HTERT RPE-1 (cell line): Measurements from ENCODE around the gene DMRT3.

Experiments used
- in situ Hi-C: fragments of 300-500 bp; cut with MboI; formaldehyde crosslinking; loops from 4 replicates; pipeline ENCODE4 v1.14.3; 2020; ENCODE audit warnings: low sequenced_read_pairs

Gene DMRT3

GRCh38 chr9:970151-970996 is 6.1 kb upstream of the DMRT3 start:
- in situ Hi-C loops, result no loop called here

DNA sequence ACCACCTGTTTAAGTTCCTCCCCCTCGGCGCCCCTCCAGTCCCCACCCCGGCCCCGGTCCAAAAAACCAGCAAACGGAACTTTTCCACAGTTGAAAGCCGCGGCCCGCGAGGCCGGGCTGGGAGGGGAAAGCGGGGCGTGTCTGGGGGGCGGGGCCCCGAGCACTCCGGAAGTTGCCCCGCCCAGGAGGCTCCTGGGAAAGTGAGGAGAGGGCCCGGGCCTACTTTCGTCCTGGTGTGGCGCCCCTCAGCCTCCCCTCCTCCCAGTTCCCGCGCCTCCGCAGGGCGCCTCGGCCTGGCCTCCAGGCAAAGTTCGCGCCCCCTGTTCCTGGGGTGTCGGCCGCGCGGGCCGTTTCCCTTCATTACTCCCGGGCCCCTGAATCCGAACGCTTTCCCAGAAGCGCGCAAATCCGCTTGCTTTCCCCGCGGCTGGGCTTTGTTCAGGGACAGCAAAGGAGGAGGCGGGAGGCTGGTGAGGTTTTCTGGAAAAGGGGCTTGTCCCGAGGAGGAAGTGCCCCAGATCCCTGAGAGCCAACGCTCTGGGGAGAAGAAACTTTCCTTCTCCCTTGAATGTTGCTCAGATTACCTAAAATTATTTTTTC is 4.5 kb upstream of the DMRT3 start:
- in situ Hi-C loops, result no loop called here

DNA sequence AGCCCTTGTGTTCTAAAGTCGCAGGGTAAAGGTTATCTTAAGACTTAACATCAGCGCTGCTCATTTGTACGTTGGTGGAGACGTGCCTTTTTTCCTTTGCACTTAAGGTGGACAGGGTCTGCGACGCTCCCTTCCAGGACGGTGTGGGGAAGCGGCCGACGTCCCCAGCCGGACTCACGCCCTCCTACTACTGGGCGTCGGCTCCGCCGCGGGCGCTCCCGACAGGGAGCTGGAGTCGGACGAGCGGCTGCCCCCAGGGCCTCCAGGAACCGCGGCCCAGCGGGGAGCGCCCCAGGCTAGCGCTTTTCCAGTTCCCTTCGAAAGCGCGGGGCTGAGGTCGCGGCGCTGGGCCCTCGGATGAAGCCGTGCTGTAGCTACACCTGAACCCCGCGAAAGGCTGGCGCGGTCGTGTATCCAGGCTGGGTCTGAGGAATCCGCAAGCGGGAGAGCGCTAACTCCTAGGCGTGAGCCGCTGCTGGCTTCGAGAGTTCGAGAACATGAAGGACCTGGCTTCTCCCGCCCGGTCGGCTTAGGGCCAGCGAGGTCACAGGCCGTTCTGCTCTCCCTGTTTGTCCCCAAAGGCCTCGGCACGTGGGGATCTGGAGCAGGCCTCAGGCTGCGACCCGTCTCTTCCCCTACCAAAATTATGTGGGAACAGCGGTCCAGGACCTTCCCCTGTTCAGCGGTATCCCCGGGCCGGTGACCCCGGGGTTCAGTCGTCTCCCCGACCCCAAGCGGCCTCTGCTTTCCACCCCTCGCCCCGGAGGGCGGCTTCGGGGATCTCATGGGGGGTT is 3.8 kb upstream of the DMRT3 start:
- in situ Hi-C loops, result no loop called here

- in situ Hi-C loops, result no loop called here
Observed at GRCh38 chr9:973295-973834, 3.1 kb upstream of the DMRT3 start.

DNA sequence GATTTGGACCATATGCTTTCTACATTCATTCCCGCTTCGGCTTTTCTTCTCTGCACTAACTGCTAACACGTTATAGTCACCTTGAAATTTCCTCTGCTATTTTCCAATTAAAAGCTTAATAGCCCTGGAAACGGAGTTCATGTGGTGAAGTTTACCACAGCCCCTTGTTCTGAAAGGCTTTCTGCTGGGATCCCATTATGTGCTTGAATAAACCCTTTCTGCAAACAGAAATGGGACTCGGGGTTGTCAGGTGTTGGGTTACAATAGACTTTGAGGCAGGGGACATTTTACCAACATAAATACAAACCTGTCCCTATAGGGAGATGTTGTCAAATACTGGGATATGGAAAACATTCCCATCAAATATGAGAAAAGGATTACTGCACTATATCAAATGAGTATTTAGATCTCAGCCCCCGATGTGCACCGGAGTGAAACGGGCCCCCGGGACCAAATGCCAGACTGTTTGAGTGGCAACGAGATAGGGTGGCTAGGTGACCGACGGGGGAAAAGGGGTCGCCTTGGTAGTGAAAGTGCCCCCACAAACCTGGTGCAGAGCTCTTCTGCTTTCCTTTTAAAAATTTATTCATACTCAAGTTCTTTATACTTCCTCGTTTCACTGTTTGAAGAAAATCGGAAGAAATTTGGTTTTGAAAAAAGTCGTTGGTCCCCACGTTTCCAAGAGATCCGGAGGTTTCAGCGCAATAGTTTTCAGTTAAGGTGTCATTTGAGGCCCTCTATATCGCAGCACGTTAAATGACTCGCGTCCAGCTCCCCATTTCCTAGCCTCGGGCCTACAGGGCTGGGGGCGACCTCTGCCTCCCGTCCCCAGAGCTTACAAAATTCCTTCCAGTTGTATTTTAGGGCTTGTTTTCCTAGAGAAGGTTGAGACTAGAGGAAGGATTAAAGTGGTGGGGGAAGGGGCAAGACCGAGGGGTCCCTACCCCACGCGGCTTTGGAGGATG is 2.1 kb upstream of the DMRT3 start:
- in situ Hi-C loops, result no loop called here

GRCh38 chr9:974996-975739 is 1.3 kb upstream of the DMRT3 start:
- in situ Hi-C loops, result no loop called here

DNA sequence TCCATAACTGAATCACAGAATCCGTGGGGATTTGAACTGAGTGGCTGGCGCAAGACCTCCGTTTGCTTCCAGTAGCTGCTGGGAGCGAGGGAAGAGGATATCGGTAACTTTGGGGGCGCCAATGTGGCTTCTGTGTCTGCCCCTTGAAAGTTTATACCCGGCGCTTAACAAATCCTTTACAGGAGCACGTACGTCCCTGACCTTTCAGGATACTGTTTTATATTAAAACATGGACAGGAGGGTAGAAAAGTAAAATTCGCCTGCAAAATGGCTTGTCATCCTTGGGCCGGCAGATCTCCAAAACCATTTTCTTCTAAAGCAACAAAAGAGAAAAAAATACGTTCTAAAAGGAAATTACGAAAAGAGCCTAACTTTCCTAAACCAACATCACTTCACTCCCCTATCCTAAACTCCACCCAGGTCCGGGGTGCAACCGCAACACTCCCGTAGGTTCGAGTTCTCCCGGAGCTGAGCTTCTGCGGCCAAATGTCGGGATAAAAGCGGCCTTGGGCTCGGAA is 656 bp upstream of the DMRT3 start:
- in situ Hi-C loops, result no loop called here

DNA sequence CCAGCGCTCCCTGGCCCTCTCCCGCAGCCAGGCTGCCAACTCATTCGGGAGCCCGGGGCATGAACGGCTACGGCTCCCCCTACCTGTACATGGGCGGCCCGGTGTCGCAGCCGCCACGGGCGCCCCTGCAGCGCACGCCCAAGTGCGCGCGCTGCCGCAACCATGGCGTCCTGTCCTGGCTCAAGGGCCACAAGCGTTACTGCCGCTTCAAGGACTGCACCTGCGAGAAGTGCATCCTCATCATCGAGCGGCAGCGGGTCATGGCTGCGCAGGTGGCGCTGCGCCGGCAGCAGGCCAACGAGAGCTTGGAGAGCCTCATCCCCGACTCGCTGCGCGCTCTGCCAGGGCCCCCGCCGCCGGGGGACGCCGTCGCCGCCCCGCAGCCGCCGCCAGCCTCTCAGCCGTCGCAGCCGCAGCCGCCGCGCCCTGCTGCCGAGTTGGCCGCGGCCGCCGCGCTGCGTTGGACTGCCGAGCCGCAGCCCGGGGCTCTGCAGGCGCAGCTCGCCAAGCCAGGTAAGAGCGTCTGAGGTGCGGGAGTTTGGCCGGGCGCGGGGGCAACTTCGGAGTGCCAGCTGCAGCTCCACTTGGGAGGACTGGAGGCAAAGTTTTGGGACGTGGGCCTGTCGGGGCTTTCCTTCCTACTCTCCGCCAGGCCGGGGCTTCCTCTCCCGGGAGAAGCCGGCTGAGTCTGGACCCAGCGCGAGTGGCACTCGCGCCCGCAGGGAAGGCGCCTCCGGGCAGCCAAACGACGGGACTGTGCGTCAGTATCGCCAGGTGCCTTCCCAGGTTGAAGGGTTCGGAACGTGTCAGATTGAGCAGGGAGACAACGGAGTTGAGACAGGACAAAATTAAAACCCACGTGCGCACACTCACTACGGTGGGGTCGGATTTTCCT is 735 bp downstream of the DMRT3 start:
- in situ Hi-C loops, result no loop called here

DNA sequence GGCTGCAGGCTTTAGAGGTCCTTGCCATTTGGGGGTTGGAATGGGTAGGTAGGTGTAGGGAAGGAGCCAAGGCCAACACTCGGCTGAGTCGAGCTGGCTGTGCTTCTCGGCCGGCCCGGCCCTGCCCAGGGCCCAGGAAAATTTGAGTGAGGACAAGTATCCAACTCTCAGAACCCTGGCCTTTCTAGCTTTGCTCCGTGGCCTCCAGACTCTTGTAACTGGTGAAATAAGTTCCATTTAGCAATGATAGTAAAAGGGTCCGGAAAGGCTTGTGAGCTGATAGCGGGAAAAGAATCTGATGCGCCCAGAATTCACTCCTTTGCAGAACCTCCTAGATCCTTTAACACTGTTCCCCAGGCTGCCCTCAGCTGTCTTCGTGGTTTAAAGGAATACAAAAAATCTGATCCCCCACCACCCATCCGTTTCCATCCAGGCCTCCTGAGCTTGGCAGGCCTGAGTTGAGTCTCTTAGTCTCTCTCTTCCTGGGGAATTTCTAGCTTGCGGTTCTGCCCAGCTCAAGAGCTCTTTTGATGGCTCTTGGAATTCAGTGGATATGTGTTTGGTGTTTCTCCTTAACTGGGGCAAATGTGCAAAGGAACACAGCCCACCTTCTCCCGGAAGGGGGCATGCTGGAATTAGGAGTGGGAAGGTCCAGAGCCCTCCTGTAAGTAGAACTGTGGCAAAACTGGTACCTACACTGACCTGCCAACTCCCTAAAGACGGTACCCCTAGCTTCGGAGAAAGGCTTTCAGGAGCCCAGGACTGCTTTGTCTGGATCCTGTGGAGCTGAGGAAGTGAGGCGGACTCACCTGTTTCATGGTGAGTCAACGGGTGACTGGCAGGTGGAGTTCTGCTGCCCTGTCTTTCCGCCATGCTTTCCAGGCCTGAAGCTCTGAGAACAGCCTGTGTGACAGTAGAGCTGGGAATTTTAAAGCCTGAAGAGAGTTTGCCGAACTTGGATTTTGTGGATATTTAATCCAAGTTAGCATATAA is 1.7 kb downstream of the DMRT3 start:
- in situ Hi-C loops, result no loop called here

- in situ Hi-C loops, result no loop called here
Observed at GRCh38 chr9:979983-980382, 3.5 kb downstream of the DMRT3 start.

- in situ Hi-C loops, result no loop called here
Observed at GRCh38 chr9:980640-981039, 4.2 kb downstream of the DMRT3 start.

GRCh38 chr9:981491-981898 is 5.0 kb downstream of the DMRT3 start:
- in situ Hi-C loops, result no loop called here

GRCh38 chr9:982394-983230 is 6.2 kb downstream of the DMRT3 start:
- in situ Hi-C loops, result no loop called here

GRCh38 chr9:994005-994404 is 17.6 kb downstream of the DMRT3 start:
- in situ Hi-C loops, result no loop called here

DNA sequence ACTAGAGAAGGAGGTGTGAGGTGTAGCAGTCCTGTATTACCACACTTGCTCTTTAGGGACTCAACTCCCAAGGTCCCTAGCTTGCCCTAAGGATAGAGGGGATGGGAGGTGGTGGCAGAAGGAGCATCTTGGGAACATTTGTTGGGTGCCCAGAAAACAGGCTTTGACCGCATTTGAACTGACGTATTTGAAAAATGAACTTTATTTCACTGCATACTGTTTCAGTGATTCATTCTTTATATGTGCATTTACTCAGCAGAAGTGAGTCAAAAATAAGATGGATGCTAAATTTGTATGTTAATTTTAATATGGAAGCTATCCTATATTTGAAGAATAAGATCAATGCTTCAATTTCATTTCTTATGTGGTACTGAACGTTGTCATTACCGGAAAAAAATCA is 18.7 kb downstream of the DMRT3 start:
- in situ Hi-C loops, result no loop called here

- in situ Hi-C loops, result no loop called here
Observed at GRCh38 chr9:995781-996180, 19.3 kb downstream of the DMRT3 start.
